Liver (tissue), 3 donors: ENCODE measurements around the gene SCNN1A.

Experiments
- CTCF ChIP-seq: fragments of 150-350 bp; IDR thresholded peaks from 2 replicates; pipeline ENCODE4 v1.5.1; 2017; ENCODE audit warnings: improper control_type of control experiment, low read depth, low read length; ENCODE audit not compliant: missing input control
- FOXA1 ChIP-seq: IDR thresholded peaks from 2 replicates; pipeline ENCODE4 v1.6.1; 2016; ENCODE audit warnings: antibody characterized with exemption
- RXRA ChIP-seq, 2 donors: IDR thresholded peaks; 2 replicates each; pipeline ENCODE4 v1.6.1; 2017 to 2018; ENCODE audit warnings: antibody characterized with exemption in 2 of 2, mild to moderate bottlenecking in 1 of 2
- donor health status: healthy.
- donor health status: healthy.

GRCh38 chr12:6346235-6346832 lies 29.0 kb downstream of the SCNN1A start:
- TF ChIP-seq CTCF, result no peak
- no peak for TF ChIP-seq FOXA1
- TF ChIP-seq RXRA (IDR thresholded peaks at IDR 0.05), result no peak
